Activated CD4-positive, alpha-beta T cell treated with anti-CD3 and anti-CD28 coated beads for 1 hour (primary cell): Measurements from ENCODE around the gene AASDH.

Source experiments
- DNase-seq: peaks from one replicate; pipeline ENCODE4 v3.0.0-alpha.2; 2020

The AASDH gene

GRCh38 chr4:56387023-56388001 lies at the start of gene AASDH:
Gene AASDH (minus strand): TSS chr4:56387491. CDS start chr4:56384299, 3,192 bp downstream.
- peak; percentile 96 for DNase-seq

GRCh38 chr4:56435140-56435926 lies 48.0 kb upstream of the AASDH start, which contains the start of gene PPAT:
Gene PPAT (minus strand): TSS chr4:56435615. CDS start chr4:56435477, 138 bp downstream.
- DNase-seq = peak; percentile 97

GRCh38 chr4:56434599-56435139 lies 47.4 kb upstream of the AASDH start:
- DNase-seq = peak; percentile 23

DNA sequence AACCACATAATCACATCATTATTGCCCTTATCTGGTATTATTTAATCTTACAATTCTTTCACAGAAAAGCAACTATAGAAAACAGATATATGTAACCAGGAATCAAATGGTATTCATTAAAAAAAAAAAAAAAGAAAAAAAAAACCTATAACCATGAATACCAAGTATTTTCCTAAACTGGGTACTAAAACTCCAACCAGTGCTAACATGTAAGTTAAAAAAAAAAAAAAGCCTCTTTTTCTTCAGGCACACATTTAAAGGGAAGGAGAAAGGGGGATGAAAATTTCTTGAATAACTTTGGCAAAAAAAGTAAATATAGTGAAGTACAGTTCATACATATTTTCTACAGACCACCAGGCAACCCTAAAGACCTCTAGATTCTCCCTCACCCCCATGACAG lies 46.0 kb upstream of the AASDH start:
- no peak for DNase-seq

DNA sequence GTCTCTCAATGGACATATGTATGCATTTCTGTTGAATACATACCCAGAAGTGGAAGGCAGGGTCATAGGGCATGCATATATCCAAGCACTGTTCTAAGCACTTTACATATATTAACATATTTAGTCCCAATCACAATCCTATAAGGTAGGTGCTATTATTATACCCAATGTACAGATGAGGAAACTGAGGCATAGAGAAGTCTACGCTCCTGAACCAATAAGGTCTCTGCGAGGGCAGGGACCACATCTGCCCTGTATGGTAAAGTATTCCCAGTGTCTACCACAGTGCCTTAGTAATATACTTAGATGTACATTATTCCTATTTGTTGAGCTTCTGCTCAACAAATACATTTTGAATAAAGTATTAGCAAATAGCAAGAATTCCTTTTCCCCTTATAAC lies 42.9 kb upstream of the AASDH start:
- no peak for DNase-seq

DNA sequence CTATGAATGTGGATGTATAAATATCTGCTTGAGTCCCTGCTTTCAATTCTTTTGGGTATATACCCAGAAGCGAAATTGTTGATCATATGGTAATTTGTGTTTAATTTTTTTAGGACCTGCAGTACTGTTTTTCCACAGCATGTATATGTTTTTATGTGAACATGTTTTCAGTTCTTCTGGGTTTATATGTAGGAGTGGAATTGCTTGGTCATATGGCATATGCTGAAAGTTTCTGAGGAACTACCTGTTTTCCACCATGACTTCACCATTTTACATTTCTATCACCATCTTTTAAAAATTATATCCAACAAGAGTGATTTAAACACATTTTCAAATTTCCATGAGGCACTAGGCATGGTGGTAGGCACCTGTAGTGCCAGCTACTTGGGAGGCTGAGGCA lies 39.9 kb upstream of the AASDH start:
- DNase-seq = no peak

GRCh38 chr4:56426273-56426672 lies 39.0 kb upstream of the AASDH start:
- no peak for DNase-seq

DNA sequence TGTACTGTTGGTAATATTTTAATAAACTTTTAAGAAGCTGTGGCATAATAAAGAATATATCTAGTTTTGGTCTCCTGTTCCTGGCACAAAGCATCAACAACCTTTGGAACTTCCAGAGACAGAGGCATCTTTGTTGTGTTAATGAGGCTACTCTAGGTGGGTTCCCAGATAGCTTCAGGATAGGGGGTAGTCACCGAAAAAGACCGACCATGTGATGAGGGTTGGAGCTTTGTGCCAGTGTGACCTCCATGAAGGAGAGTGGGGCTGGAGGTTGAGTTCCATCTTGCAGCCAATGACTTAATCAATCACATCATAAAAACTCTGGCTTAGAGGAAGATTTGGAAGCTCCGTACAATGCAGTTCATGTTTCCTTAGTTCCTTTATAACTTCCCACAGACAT lies 38.2 kb upstream of the AASDH start:
- DNase-seq = no peak

DNA sequence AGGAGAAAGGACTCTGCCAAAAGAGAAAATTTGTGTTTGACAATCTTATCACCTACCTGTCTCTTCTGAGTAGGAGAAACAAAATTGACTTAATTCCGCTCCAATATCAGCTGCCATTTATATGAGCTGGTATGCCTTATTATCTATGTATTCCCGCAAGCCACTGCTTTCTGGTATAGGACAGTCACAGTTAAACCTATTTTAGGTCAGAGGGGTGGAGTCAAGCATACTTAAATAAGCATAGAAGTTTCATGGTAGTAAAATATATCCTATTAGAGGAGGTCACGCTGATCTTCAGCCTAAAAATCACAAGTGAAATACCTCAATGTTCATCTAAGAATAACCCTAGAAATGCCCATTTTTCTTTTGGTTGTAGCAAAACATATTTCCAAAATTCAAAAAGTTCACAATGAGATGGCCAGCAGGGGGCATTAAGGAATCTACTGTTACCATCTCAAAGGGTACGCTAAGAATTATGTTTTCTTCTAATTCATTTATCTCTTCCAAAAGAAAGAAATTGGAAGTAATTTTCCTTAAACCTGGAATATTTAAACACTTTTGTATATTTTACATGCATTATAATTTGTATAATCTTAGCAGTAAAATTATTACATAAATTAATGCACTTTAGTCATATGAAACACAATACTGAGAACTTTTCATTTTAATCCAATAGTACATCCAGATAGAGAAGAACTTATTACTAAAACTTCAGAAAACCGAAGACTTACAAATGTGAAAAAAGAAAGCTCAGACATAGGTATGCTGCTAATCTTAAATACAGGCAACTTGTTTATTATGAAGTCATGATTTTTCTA lies 37.6 kb upstream of the AASDH start:
- DNase-seq = no peak

- no peak for DNase-seq
Measured at GRCh38 chr4:56424176-56424575, 36.9 kb upstream of the AASDH start.

- DNase-seq = no peak
Measured at GRCh38 chr4:56417396-56417795, 30.1 kb upstream of the AASDH start.

DNA sequence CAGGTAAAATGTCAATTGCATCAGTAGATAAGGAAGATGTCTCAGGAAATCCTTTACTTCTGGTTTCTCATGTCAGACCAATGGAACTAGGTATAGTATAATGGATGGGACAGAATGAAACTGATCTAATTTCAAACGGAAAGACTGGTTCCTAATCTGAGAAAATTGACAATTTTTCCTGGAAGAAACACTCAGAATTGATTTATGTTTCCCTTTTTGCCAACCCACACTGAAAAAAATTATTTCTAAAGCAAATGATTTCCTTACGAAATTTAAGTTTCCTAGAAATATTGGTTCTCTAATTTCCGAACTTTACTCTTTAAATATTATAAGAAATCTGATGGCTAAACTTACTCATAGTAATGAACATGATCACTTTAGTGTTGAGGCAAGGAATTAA lies 29.1 kb upstream of the AASDH start:
- no peak for DNase-seq

DNA sequence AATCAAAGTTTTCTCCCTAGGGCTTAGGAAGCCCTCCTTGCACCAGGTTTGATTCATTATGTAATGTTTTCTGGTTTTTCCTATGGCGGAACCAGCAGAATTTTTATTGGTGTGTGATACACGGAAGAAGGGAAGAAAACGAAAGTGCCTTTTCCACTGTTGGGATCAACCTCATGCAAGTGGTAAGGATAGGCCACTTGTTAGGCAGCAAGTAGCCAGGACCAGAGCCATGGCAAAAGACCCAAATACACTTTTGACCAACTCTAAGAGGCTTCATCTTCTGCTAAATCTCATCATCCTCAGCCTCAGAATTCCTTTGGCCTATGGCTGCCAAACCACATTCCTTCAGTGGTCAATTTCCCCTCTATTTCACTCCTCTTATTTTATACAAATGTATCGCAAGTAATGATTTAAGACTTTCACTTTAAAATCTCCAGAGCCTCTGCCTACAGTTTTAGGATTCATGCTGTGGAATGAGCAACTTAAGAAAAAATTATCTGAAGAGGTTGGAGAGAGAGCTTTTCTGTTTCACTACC lies 26.9 kb upstream of the AASDH start:
- no peak for DNase-seq

DNA sequence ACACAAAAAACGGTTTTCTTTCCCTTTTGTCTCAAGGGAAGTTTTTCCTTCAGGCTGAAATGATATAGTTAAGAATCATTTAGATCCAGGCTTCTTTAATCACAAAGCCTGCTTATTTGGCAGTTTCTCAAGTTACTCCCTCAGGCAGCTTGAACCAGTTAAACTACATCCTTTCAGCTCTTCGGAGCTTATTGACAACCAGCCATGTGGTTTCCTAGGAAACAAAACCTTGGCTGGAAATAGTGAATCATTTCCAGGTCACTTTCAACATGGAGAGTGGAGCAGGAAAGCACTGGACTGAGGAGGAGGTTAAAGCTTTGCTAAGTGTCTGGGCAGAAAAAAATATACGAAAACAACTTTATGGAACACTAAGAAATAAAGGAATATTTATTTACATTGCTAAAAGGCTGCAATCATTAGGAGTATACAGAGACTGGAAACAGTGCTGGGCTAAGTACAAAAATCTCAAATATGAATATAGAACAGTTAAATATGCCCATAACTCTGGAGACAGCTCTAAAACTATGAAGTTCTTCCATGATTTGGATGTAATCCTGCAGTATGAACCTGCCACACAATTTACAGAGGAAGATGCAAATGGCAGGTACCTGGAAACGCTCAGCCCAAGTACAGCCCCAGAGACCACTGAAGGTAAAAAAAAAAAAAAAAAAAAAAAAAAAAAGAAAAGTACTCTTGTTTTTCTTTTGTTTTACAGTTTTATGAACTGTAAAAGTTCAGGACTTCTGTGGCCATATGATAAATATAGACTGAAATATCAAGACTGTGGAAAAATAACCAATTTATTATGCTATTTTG lies 23.2 kb upstream of the AASDH start:
- DNase-seq = no peak

- DNase-seq = no peak
Measured at GRCh38 chr4:56409511-56410090, 22.3 kb upstream of the AASDH start.

DNA sequence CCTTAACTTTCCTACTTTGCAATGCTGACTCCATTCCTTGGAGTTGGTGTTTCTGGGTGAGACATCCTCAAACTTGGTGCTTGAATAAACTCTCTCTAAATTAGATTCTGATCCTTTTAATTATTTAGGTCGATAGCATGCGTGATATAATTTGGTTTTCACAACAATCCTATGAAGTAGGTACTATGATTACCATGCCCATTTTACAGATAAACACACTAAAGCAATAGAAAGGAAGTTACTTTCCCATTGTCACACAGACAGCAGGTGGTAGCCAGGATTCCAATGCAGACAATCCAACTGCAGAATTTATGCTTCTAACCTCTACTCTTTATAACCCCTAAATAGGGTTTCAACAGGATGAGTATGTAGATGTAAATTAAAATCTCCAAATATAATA lies 21.7 kb upstream of the AASDH start:
- DNase-seq = no peak

DNA sequence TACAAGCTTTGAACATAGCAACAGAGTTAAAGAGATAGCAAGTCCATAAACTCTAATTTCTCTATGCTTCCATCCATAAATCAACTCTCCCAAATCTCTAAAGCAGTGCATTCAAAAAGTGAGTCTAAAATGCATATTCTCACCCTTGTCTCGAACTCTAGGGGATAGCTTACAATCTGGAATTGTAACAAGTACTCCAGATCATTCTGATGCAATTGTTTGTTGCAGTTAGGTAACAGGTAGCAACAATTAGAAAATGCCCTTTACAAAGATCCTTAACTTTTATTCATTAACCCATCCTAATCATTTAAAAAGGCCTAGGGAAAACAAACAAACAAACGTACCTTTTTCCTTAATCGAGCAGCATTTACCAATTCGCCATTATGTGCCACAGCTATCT lies 18.9 kb upstream of the AASDH start:
- DNase-seq = no peak

GRCh38 chr4:56405016-56405415 lies 17.7 kb upstream of the AASDH start:
- DNase-seq = no peak

DNA sequence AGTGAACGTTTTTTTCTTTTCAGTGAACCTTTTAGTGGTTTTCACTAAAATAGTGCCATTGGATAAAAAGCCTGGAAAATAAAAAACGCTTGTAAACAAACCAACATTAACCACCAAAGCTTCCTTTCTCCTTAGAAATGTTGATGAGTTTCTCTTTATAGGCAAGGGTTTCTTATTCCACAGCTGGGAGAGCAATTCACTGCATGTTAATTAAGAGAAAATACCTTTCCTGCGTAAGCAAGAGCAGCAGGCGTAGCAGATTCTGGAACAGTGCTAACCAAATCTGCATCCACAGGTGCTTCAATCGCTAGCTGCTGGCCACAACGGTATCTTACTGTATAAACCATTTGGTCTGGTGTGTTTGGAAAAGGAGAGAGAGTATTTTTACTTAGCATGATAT lies 13.3 kb upstream of the AASDH start:
- DNase-seq = no peak

GRCh38 chr4:56391270-56391669 lies 4.0 kb upstream of the AASDH start:
- no peak for DNase-seq

- DNase-seq = no peak
Measured at GRCh38 chr4:56389558-56389957, 2.3 kb upstream of the AASDH start.
